Retina (tissue), 1 donor: Measurements from ENCODE around the gene TMEM233.
"Not testable (repeated sequence)": the region's sequence is repeated elsewhere in the genome, so short reads cannot be mapped to it uniquely, and the experiment has no call there.

ENCODE experiments used
- DNase-seq: peaks from one replicate; pipeline ENCODE4 v3.0.0-alpha.2; 2016

TMEM233 gene

GRCh38 chr12:119613319-119613936, 19.9 kb downstream of the TMEM233 start:
- DNase-seq, result no peak

- no peak for DNase-seq
These were observed 21.1 kb downstream of the TMEM233 start for GRCh38 chr12:119614705-119615104.

DNA sequence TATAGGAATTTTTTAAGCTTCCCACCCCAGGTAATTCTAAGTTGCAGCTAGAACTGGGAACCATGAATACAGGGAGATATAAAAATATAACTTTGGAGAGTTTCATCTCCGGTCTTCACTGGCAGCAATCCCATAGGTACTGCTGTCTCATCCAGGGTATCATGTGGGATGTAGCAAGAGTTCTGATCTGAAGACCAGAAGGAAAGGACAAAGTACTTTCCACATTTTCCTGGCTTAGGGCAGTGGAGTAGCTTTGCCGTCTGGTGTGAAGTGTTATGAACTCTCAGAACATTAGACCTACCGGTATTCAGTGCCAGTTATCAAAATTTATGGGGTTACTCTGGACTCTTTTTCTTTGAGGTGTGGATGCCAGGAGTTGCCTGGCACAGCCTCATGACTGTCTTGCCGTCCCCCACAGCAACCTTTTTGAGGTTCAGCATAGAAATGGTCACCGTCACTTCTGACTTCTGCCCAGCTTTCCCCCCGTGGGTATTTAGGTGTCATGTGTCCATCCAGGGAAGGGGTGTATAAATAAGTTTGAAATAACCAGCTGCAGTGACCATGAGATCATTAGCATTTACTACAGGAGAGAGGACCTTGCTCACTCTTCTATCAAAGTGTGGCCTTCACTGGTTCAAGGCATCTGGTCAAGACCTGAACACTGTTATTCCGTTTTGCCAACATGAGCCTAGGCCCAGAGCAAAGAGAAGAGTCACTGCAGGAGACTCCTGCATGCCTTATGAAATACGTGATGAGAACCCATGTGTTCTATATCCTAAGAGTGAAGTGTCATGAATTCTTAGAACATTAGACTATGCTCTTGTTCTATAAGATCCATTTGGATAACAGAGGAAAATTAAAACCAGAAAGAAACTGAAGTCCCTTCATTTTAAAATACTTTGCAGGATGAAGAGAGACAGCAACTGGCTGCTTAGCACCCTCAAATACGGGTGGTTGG, 22.2 kb downstream of the TMEM233 start:
- DNase-seq, result no peak

GRCh38 chr12:119618328-119618896, 24.8 kb downstream of the TMEM233 start:
- DNase-seq, result not testable (repeated sequence)

DNA sequence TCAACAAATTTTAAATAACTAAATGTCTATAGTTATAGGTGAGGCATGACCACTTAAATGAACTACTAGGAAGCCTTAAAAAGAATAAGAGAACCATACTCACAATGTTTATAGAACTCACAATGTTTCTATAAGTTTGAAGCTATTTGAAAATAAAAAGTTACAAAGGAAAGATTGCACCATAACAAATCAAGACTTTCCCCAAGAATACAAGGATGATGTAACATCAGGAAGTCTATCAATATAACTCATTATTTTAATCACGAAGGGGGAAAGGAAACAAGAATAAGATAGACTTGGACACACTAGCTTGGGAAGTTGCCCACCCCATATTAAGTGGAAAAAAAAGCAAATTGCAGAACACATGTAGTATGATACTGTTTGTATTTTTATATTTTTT, 26.9 kb downstream of the TMEM233 start:
- no peak for DNase-seq

- no peak for DNase-seq
These were observed 28.3 kb downstream of the TMEM233 start for GRCh38 chr12:119621878-119622277.

DNA sequence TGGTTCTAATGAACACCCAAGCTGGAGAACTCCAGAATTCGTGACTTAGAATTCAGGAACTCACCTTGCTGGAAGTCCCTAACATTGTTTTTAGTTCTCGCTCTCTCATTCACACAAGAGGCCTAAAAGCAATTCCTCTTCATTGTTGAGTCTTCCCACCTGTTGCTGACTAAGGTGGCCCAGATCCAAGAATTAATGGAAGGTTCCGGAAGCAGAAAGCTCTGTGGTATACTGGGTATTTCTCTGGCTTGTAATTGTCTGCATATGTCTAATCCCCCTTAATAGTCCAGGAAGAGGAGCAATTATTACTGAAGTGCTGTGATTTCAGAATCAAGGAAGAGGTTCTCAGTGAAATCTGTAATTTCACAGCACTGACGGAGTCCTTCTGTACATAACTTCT, 31.4 kb downstream of the TMEM233 start:
- DNase-seq, result no peak

DNA sequence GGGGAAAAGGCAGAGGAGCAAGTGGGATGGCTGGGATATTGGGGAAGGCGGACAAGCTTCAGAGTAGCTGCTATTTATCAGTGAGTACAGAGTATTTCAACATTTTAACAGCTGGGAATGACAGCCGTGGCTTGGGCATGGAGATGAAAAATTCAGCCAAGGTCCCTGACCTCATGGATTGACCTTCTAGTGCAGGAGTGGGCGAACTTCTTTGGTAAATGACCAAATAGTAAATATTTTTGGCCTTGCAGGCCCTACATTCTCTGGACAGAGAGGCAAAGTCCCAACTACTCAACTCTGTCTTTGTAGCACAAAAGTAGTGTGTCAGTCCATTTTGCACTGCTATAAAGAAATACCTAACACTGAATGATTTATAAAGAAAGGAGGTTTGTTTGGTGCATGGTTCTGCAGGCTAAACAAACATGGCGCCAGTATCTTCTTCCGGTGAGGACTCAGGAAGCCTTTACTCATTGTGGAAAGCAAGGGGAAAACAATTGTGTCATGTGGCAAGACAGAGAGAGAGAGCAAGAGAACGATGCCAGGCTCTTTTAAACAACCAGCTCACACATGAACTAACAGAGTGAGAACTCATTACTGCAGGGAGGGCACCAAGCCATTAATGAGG, 33.6 kb downstream of the TMEM233 start:
- no peak for DNase-seq

DNA sequence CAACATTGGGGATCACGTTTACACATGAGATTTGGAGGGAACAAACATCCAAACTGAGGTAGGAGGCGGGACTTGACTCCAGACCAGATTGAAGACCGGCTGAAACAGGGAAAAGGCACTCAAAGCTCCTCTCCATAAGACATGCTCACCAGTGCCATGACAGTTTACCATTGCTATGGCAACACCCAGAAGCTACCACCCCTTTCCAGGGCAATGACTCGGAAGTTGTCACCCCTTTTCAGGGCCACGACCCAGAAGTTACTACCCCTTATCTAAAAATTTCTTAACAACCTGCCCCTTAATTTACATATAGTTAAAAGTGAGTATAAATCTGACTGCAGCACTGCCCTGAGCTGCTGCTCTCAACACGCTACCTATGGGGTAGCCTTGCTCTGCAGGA, 34.1 kb downstream of the TMEM233 start:
- peak; percentile 7 for DNase-seq

DNA sequence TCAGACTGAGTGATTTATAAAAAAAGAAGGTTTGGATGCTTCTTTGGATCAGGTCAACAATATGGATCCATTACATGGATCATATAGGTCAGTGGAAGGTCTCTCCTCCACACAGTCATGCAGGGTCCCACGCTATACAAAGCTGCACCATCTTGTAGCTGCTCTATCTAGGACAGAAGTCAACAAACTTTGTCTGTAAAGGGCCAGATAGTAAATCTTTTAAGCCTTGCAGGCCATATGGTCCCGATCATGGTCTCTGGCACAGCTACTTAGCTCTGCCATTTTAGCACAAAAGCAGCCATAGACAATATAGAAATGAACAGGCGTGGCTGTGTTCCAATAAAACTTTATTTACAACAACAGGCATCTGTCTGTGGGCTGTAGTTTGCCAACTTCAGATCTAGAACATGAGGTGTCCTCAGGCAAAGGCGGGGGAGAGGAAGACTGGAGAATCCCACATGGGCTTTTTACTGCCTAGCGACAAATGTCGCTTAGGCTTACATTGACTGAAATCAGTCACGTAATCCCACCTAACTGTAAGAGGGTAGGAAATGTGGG, 36.7 kb downstream of the TMEM233 start:
- DNase-seq, result no peak

DNA sequence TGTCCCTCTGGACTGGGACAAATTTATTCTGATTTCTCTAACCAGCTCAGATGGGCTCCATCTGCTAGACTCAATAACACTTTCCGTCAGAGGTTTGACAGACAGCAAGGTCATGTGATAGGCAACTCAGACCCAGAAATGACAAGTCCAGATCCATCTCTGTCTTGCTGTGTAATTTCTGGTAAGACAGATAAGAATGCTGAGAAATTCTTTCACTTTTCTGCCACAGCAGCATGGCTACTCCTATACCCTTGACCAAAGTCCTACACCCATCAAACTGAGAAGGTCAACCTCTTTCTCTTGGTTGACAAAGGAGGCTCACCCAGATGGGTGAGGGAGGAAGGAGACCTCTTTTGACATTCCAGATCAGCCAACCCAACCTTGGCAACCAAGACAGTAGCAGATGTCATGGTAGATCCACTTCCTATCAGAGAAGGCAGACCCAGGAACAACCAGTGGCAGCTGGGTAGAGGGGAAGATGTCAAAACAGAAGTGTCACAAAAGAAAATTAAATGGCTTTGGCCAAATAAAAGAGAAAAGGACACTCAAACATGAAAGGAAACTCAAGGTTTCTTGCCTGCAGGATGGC, 37.5 kb downstream of the TMEM233 start:
- no peak for DNase-seq

DNA sequence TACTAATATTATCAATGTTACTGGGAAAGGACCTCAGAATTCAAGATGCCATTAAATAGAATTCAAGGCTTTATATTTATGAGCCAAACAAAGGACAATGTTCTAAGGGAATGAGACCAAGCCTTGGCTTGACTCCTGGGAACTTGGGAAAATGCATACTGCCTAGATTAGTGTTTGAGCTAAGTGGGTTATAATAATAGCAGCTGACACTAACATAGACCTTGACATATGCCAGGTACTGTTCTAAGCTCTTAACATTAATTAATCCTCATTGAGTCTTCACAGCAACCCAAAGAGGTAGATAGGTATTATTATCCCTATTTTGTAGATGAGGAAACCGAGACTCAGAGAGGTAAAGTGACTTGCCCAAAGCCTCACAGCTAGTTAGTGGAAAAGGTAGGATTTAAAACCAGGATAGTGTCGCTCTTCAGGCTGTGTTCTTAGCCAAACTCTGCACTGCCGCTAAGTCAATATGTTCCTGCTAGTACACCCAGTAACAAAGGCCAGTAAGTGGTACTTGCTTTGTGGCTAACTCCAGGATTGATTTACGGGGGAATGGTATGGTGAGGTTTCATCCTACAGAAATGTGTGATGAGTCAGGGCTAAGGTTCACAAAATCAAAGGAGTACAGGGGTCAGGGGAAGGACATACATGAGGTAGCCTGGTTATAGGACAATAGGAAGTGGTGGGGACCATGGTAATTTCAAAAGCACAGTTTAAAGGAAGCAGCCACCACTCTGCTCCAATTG, 38.5 kb downstream of the TMEM233 start:
- DNase-seq, result no peak

- DNase-seq, result no peak
These were observed 41.2 kb downstream of the TMEM233 start for GRCh38 chr12:119634743-119635142.

DNA sequence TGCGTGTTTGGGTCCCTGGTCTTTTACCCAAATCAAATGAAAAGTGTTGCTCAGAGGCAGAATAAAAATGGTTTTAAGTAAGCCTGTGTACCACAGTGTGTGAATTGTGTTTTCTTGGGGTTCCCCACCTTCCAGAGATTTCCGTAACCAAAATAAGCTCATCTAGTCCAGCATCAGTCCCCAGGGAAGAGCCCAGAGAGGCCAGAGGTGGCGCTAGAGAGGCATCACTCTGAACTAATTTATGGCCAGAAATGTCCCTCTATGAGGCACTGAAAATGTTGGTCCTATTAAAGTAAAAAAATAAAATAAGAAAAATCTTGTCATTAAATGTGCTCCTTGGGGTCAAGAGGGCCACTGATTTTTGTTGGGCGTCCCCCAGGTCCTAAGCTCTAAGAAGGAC, 49.4 kb downstream of the TMEM233 start:
- DNase-seq, result no peak

DNA sequence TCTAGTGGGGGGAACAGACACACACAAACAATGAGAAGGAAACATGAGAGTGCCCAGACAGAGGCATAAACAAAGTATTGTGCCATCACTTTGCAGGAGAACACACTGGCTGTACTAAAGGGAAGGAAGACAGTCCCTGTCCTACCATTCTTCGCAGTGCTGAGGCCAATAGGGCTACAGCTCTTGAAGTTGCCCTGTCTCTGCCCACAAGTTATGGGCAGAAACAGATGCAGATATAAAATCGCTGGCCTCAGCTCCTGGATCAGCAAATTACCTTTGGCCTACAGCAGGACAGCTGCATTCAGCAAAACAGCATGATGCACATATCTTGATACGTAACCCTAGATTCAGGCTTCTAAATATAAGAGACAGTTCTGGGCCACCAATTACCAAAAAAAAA, 51.4 kb downstream of the TMEM233 start:
- DNase-seq, result no peak

DNA sequence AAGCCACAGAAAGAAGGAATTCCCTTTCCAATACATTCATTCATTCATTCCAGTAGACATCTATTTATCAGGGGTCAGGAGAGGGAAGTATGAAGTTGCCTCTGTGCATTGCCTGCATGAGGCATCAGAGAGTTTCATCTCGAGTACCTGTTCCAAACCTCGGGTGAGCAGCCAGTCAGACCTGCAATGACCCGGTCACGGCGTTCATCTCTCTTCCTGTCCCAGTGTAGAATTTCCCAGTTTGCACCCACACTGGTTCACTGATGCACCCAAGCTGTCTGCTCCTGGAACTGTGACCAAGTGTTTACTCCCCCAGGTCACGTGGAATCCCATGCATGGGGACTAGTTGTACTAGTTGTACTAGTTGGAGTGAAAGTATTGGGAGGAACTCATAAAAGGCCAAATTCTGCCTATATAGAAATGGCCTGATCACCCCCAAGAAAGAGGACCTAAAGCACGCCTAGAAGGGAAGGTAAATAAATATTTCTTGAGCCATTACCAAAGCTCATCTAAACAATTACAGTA, 52.0 kb downstream of the TMEM233 start:
- DNase-seq, result no peak

DNA sequence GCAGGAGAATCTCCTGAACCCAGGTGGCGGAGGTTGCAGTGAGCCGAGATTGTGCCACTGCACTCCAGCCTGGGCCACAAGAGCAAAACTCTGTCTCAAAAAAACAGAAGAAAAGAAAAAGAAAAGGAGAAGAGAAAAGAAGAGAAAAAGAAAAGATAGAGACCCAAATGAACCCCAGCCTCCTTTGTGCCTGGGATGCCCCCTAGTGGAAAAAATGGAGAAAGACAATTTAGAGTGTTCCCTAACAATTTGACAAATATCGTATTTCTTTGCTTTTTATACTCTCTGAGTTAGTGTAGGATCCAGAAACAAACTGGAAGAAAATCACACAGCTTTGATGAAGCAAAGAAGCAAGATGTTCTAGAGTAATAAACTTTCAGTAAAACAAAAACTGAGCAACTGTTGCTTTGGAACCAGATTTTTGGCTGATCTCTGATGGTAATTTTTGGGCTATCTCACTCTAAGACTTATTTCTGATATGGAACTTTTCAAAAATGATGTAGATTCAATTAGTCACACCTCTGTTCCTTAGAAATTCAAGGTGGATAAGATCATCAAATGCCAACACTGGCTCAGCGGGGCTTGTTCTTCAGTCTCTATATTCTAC, 55.7 kb downstream of the TMEM233 start:
- DNase-seq, result peak; percentile 26

GRCh38 chr12:119652665-119653064, 59.1 kb downstream of the TMEM233 start:
- DNase-seq, result no peak

DNA sequence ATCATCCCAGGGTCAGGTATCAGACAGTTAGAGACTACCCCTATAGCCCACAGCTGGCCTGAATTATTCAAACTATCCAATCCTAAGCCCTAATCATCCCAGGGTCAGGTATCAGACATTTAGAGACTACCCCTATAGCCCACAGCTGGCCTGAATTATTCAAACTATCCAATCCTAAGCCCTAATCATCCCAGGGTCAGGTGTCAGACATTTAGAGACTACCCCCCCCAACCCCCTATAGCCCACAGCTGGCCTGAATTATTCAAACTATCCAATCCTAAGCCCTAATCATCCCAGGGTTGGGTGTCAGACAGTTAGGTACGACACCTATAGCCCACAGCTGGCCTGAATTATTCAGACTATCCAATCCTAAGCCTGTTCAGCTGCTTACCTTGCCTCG, 63.4 kb downstream of the TMEM233 start:
- DNase-seq, result not testable (repeated sequence)

DNA sequence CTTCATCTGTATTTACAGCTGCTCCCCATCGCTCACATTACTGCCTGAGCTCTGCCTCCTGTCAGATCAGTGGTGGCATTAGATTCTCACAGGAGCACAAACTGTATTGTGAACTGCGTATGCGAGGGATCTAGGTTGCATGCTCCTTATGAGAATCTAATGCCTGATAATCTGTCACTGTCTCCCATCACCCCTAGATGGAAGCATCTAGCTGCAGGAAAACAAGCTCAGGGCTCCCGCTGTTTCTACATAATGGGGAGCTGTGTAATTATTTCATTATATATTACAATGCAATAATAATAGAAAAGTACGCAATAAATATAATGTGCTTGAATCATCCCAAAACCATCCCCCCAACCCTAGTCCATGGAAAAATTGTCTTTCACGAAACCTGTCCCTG, 64.6 kb downstream of the TMEM233 start:
- DNase-seq, result not testable (repeated sequence)

GRCh38 chr12:119659289-119659897, 65.8 kb downstream of the TMEM233 start:
- peak; percentile 13 for DNase-seq
